Activated B cell treated with CpG ODN at 0.5 μM for 24 hours (primary cell): ENCODE results near the gene TIMM10. TPM values are rescaled to one million over a fixed set of nuclear protein-coding genes. Genes with fewer than 3 reads are reported as not detected.

ENCODE experiments used
- ATAC-seq: fragments of 200-7000 bp; cut with Tn5 transposase; one replicate; pipeline ENCODE4 v1.10.0; 2021; ENCODE audit warnings: low read depth, mild to moderate bottlenecking, moderate library complexity
- CTCF ChIA-PET: fragments of 350-600 bp; sonication (Branson Sonifier 250); formaldehyde crosslinking; loops from one replicate; lab custom pipeline; 2021; ENCODE audit warnings: antibody characterized with exemption; lab: Charles Lee
- POLR2A ChIA-PET: fragments of 350-600 bp; sonication (Branson Sonifier 250); formaldehyde crosslinking; loops from one replicate; lab custom pipeline; 2021; ENCODE audit warnings: antibody characterized with exemption; lab: Charles Lee
- DNase-seq: peaks from one replicate; pipeline ENCODE4 v3.0.0; 2022
- H3K27ac Mint-ChIP-seq: one replicate; pipeline ENCODE4 v1.8.0; 2020; ENCODE audit warnings: mixed read lengths
- H3K27me3 Mint-ChIP-seq: one replicate; pipeline ENCODE4 v1.8.0; 2021; ENCODE audit warnings: mixed read lengths
- H3K36me3 Mint-ChIP-seq: one replicate; pipeline ENCODE4 v1.8.0; 2021; ENCODE audit warnings: low read depth, mixed read lengths
- H3K4me1 Mint-ChIP-seq: one replicate; pipeline ENCODE4 v1.8.0; 2021; ENCODE audit warnings: mixed read lengths
- H3K4me3 Mint-ChIP-seq: one replicate; pipeline ENCODE4 v1.8.0; 2020; ENCODE audit warnings: mild to moderate bottlenecking, mixed read lengths
- H3K9me3 Mint-ChIP-seq: one replicate; pipeline ENCODE4 v1.8.0; 2020; ENCODE audit warnings: mixed read lengths
- intact Hi-C: fragments of 100-400 bp; cut with micrococcal nuclease; formaldehyde crosslinking; loops from one replicate; pipeline ENCODE4 v1.15.1; 2024
- total RNA-seq: library from RNA; stranded (reverse); gene quantifications from 2 replicates; pipeline ENCODE4 v1.2.3, GENCODE V29; 2022
- TF ChIP-seq, protein P1 (sequence below): fragments of 200-600 bp; IDR thresholded peaks from one replicate; pipeline ENCODE4 v1.8.0; 2022; ENCODE audit warnings: antibody characterized with exemption, mild to moderate bottlenecking

The TIMM10 gene
- total RNA-seq, 1 donor from 2014 or later: 100 TPM

- Mint-ChIP-seq H3K36me3 (peaks cover 9% of the 10 kb centered on the region), H3K9me3 (no peaks in the 10 kb centered on the region), H3K4me3 (no peak overlapping the region), H3K27ac (no peak overlapping the region), H3K27me3 (no peaks in the 10 kb centered on the region), H3K4me1 (peaks cover 12% of the 10 kb centered on the region)
- ChIA-PET CTCF (interaction anchor here (1.9 to 10.4 kb wide), 2 partner anchors 30 to 40 kb away, joined by 7 to 198 read pairs; partner anchors contain the start of gene TIMM10), POLR2A (no interaction called here)
- intact Hi-C loops: loop anchor here (2.0 kb wide), 1 partner anchor 17 kb away; the partner anchor contains the start of gene SLC43A1
- no peak for DNase-seq
- TF ChIP-seq, protein P1, sequence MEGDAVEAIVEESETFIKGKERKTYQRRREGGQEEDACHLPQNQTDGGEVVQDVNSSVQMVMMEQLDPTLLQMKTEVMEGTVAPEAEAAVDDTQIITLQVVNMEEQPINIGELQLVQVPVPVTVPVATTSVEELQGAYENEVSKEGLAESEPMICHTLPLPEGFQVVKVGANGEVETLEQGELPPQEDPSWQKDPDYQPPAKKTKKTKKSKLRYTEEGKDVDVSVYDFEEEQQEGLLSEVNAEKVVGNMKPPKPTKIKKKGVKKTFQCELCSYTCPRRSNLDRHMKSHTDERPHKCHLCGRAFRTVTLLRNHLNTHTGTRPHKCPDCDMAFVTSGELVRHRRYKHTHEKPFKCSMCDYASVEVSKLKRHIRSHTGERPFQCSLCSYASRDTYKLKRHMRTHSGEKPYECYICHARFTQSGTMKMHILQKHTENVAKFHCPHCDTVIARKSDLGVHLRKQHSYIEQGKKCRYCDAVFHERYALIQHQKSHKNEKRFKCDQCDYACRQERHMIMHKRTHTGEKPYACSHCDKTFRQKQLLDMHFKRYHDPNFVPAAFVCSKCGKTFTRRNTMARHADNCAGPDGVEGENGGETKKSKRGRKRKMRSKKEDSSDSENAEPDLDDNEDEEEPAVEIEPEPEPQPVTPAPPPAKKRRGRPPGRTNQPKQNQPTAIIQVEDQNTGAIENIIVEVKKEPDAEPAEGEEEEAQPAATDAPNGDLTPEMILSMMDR: no peak
- ATAC-seq: no peak
These were observed 33.0 kb downstream of the TIMM10 start for GRCh38 chr11:57497303-57498247.

DNA sequence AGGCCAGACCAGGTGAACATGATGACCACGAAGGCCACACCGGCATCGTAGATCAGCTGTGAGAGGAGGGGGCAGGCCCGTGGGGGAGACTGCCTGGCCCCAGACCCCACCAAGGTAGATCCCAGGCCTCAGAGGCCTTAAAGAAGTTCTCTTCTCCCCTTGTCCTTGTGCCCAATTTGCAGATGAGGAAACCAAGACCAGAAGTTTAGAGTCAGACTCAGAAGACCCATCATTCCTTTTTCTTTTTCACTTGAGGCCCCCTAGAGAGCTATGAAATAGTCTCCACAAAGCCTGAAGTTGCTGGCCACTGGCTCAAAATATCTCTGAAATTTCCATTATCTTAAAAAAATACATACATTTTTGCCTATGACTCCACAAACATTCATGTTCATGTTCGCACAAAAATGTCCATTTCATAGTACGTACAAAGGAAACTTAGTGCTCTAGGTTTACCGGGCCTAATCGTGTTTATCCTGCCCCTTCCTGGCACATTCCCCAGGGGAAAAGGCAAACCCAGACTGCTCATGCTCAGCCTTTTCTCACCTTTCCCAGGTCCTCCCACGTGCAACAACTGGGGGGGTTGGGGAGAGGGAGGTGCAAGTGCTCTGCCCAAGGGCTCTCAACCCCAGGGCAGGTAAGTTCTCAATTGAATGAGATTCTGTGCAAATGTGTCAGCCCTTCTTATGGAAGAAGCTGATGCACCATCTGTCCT lies 34.3 kb downstream of the TIMM10 start:
- CTCF ChIA-PET: interaction anchor here (1.9 to 10.4 kb wide), 2 partner anchors 31 to 39 kb away, joined by 7 to 198 read pairs; partner anchors contain the start of gene TIMM10
- Mint-ChIP-seq H3K27ac (no peak overlapping the region), H3K27me3 (no peaks in the 10 kb centered on the region), H3K36me3 (peaks cover 6% of the 10 kb centered on the region), H3K9me3 (no peaks in the 10 kb centered on the region), H3K4me3 (no peak overlapping the region), H3K4me1 (peaks cover 12% of the 10 kb centered on the region)
- POLR2A ChIA-PET: no interaction called here
- DNase-seq (no peak), ATAC-seq (no peak)
- TF ChIP-seq, protein P1: no peak
- intact Hi-C loops: no loop called here

GRCh38 chr11:57493507-57494503 lies 36.7 kb downstream of the TIMM10 start:
- Mint-ChIP-seq H3K4me1 (peaks cover 7% of the 10 kb centered on the region), H3K27me3 (no peaks in the 10 kb centered on the region), H3K9me3 (no peaks in the 10 kb centered on the region), H3K36me3 (peaks cover 5% of the 10 kb centered on the region), H3K4me3 (no peak overlapping the region), H3K27ac (peak overlapping the region; percentile 76)
- DNase-seq: peak; percentile 64
- POLR2A ChIA-PET: interaction anchor here (0.5 to 4.0 kb wide), 14 partner anchors 10 to 300 kb away, joined by 3 to 18 read pairs (median 5); partner anchors contain the start of genes SLC43A1, TIMM10 and UBE2L6
- TF ChIP-seq, protein P1: peak; percentile 30
- CTCF ChIA-PET: interaction anchor here (0.7 to 10.4 kb wide), 29 partner anchors 8 to 307 kb away, joined by 3 to 198 read pairs (median 6); partner anchors contain the start of genes RTN4RL2, SLC43A1, SSRP1 and TIMM10
- intact Hi-C loops: loop anchor here (1.0 to 5.0 kb wide), 5 partner anchors 10 to 1663 kb away; no protein-coding TSS in a partner anchor
- peak; percentile 96 for ATAC-seq

DNA sequence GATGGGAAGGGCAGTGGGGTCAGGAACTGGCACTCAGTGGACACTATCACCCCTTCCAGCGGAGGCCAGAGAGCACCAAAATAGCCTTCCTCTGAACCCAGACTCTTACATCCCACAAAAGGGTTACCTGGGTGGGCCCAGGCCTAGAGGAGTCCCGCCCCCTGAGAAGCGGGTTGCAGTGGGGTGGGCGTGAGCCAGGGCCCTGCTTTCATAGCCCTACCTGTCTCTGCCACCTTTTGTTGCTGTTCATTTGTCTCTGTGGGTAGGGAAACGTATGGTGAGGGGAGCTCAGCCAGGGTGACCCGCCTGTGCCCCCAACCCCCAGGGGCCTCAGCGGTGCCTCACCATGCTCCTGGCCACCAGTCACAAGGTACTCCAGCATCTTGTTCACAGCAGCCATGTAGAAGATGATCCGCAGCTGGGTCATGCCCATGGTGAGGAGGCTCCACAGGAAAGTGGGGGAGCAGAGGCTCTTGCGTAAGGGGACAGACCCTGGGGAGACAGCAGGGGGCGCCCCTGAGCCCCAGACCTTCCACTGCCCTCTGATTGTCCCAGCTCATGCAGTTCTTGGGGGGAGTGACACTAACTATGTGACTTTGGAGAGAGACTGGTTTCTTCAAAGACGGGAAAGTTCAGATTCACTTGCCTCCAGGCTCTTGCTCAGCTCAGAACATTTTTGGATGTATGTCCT lies 39.0 kb downstream of the TIMM10 start:
- intact Hi-C loops: loop anchor here (5.0 kb wide), 1 partner anchor 1666 kb away; no protein-coding TSS in a partner anchor

More for the DNA sequence above, 39.0 kb downstream of the TIMM10 start:
- Mint-ChIP-seq H3K36me3 (peaks cover 4% of the 10 kb centered on the region), H3K9me3 (no peaks in the 10 kb centered on the region), H3K4me1 (peaks cover 7% of the 10 kb centered on the region), H3K27ac (no peak overlapping the region), H3K4me3 (no peak overlapping the region), H3K27me3 (no peaks in the 10 kb centered on the region)
- DNase-seq: no peak
- no peak for ATAC-seq
- TF ChIP-seq, protein P1: no peak
- ChIA-PET CTCF (interaction anchor here (0.6 to 10.4 kb wide), 5 partner anchors 29 to 153 kb away, joined by 3 to 198 read pairs (median 4); partner anchors contain the start of gene TIMM10), POLR2A (interaction anchor here (4.0 kb wide), 1 partner anchor 23 kb away, joined by 18 read pairs; the partner anchor contains the start of gene SLC43A1)
